Trophoblast cell (in vitro differentiated cells and primary cell): Measurements from ENCODE around the gene CHKB.

Source experiments
- DNase-seq, 2 donors: peaks; one replicate each; pipeline ENCODE4 v3.0.0-alpha.2; 2016
- H2AFZ ChIP-seq: 2 replicates; pipeline ENCODE4 v1.6.1; 2013; ENCODE audit warnings: low read length, moderate library complexity, mild to moderate bottlenecking; ENCODE audit not compliant: insufficient read depth, poor library complexity
- H2AK5ac ChIP-seq: 2 replicates; pipeline ENCODE4 v1.6.1; 2013; ENCODE audit warnings: mild to moderate bottlenecking, low read length
- H2BK120ac ChIP-seq: 2 replicates; pipeline ENCODE4 v1.6.1; 2013; ENCODE audit warnings: low read length, mild to moderate bottlenecking, moderate library complexity; ENCODE audit not compliant: insufficient read depth, poor library complexity
- H2BK12ac ChIP-seq: 2 replicates; pipeline ENCODE4 v1.6.1; 2013; ENCODE audit warnings: mild to moderate bottlenecking, low read length, moderate library complexity
- H2BK5ac ChIP-seq: 2 replicates; pipeline ENCODE4 v1.6.1; 2013; ENCODE audit warnings: low read length, low read depth, moderate library complexity, mild to moderate bottlenecking; ENCODE audit not compliant: poor library complexity
- H3K14ac ChIP-seq: 2 replicates; pipeline ENCODE4 v1.6.1; 2013; ENCODE audit warnings: mild to moderate bottlenecking, low read length
- H3K18ac ChIP-seq: 2 replicates; pipeline ENCODE4 v1.6.1; 2013; ENCODE audit warnings: mild to moderate bottlenecking, low read length
- H3K23ac ChIP-seq: 2 replicates; pipeline ENCODE4 v1.6.1; 2013; ENCODE audit warnings: low read length
- H3K27ac ChIP-seq: 2 replicates; pipeline ENCODE4 v1.5.1; 2013; ENCODE audit warnings: low read depth, mild to moderate bottlenecking, inconsistent platforms, low read length, moderate library complexity
- H3K27me3 ChIP-seq: 2 replicates; pipeline ENCODE4 v1.6.1; 2013; ENCODE audit warnings: inconsistent platforms, mild to moderate bottlenecking, low read length, moderate library complexity; ENCODE audit not compliant: insufficient read depth
- H3K36me3 ChIP-seq, 2 experiments: 1 replicate in 1 of 2; 2 replicates in 1 of 2; pipeline ENCODE4 v1.6.1; 2013; ENCODE audit warnings: low read length in 2 of 2, mild to moderate bottlenecking in 2 of 2, moderate library complexity in 1 of 2; ENCODE audit not compliant: insufficient read depth in 2 of 2, control insufficient read depth in 1 of 2
- H3K4ac ChIP-seq: 2 replicates; pipeline ENCODE4 v1.6.1; 2013; ENCODE audit warnings: low read depth, mild to moderate bottlenecking, low read length, moderate library complexity
- H3K4me1 ChIP-seq, 2 experiments: 1 replicate in 1 of 2; 2 replicates in 1 of 2; pipeline ENCODE4 v1.6.1; 2013; ENCODE audit warnings: low read length in 2 of 2, mild to moderate bottlenecking in 2 of 2, moderate library complexity in 1 of 2; ENCODE audit not compliant: insufficient read depth in 2 of 2, control insufficient read depth in 1 of 2
- H3K4me2 ChIP-seq: 2 replicates; pipeline ENCODE4 v1.6.1; 2013; ENCODE audit warnings: inconsistent platforms, mild to moderate bottlenecking, low read length, moderate library complexity
- H3K4me3 ChIP-seq: 2 replicates; pipeline ENCODE4 v1.5.1; 2013; ENCODE audit warnings: mild to moderate bottlenecking, low read depth, low read length, inconsistent platforms
- H3K79me1 ChIP-seq: one replicate; pipeline ENCODE4 v1.6.1; 2013; ENCODE audit warnings: low read length
- H3K79me2 ChIP-seq: 2 replicates; pipeline ENCODE4 v1.6.1; 2013; ENCODE audit warnings: low read length, mild to moderate bottlenecking; ENCODE audit not compliant: control insufficient read depth, insufficient read depth, poor library complexity
- H3K9ac ChIP-seq: 2 replicates; pipeline ENCODE4 v1.6.1; 2013; ENCODE audit warnings: mild to moderate bottlenecking, low read length
- H3K9me3 ChIP-seq: 2 replicates; pipeline ENCODE4 v1.6.1; 2013; ENCODE audit warnings: low read depth, mild to moderate bottlenecking, control low read depth, inconsistent platforms, low read length; ENCODE audit not compliant: insufficient read depth
- H4K12ac ChIP-seq: 2 replicates; pipeline ENCODE4 v1.6.1; 2013; ENCODE audit warnings: low read depth, mild to moderate bottlenecking, low read length, moderate library complexity
- H4K8ac ChIP-seq: 2 replicates; pipeline ENCODE4 v1.6.1; 2013; ENCODE audit warnings: low read depth, mild to moderate bottlenecking, low read length, moderate library complexity
- H4K91ac ChIP-seq: one replicate; pipeline ENCODE4 v1.6.1; 2013; ENCODE audit warnings: low read depth, mild to moderate bottlenecking, low read length, moderate library complexity
- WGBS: extraction: QIAGEN DNeasy Blood & Tissue Kit; methylation state at CpG from one replicate; pipeline ENCODE4 v1.1.7; 2013; ENCODE audit warnings: missing lambda C conversion rate; ENCODE audit not compliant: insufficient read length, insufficient coverage; ENCODE audit errors: extremely low coverage; 5-methylcytosine and 5-hydroxymethylcytosine counted together

Gene CHKB

GRCh38 chr22:50610581-50610980 is 27.9 kb upstream of the CHKB start:
- H2BK5ac ChIP-seq: no peak overlapping the region
- H3K9me3 ChIP-seq: no peaks in the 10 kb centered on the region
- H3K14ac ChIP-seq: no peak overlapping the region
- H3K4me2 ChIP-seq: no peak overlapping the region
- no peaks in the 10 kb centered on the region for H3K36me3 ChIP-seq
- no peak overlapping the region for H4K91ac ChIP-seq
- WGBS: no CpG with 5 or more reads among the region's 17 CpGs
- H3K4me3 ChIP-seq: no peak overlapping the region
- H2BK12ac ChIP-seq: no peak overlapping the region
- no peak overlapping the region for H3K27ac ChIP-seq
- no peak overlapping the region for H3K23ac ChIP-seq
- peaks cover 0 to 4% of the 10 kb centered on the region in 2 experiments for H3K4me1 ChIP-seq
- no peaks in the 10 kb centered on the region for H3K79me2 ChIP-seq
- no peak overlapping the region for H3K18ac ChIP-seq
- no peak overlapping the region for H2BK120ac ChIP-seq
- no peak overlapping the region for H2AK5ac ChIP-seq
- no peaks in the 10 kb centered on the region for H3K79me1 ChIP-seq
- DNase-seq: no peak
- no peak overlapping the region for H2AFZ ChIP-seq
- H4K12ac ChIP-seq: no peak overlapping the region
- no peaks in the 10 kb centered on the region for H3K27me3 ChIP-seq
- H3K9ac ChIP-seq: no peak overlapping the region
- H4K8ac ChIP-seq: no peak overlapping the region
- no peak overlapping the region for H3K4ac ChIP-seq

DNA sequence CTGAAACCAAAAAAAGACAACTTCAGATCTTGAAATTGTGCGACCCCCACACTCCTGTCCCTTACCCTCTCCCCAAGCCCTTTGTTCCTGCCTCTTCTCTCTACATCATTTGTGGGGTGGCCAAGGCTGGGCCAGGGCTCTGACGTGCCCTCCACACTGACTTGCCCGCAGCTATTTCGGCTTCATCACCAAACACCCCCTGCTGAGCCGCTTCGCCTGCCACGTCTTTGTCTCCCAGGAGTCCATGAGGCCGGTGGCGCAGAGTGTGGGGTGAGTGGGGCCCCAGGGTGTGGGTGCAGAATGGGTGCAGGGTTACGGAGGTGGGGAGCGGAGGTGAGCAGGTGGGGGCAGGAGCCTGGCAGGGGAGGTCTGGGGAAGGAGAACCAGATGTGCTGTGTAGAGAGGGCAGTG is 27.4 kb upstream of the CHKB start:
- Histone ChIP-seq H3K14ac (no peak overlapping the region), H4K8ac (no peak overlapping the region), H2BK12ac (no peak overlapping the region), H3K9ac (no peak overlapping the region), H3K9me3 (peaks cover under 1% of the 10 kb centered on the region), H3K18ac (no peak overlapping the region), H3K4me3 (no peak overlapping the region), H3K79me1 (no peaks in the 10 kb centered on the region), H4K12ac (no peak overlapping the region), H3K23ac (no peak overlapping the region), H3K36me3 (no peaks in the 10 kb centered on the region), H3K27ac (no peak overlapping the region), H3K27me3 (no peaks in the 10 kb centered on the region), H3K4me1 (peaks cover 0 to 4% of the 10 kb centered on the region in 2 experiments), H4K91ac (no peak overlapping the region), H3K4me2 (no peak overlapping the region), H2AK5ac (no peak overlapping the region), H3K4ac (no peak overlapping the region), H3K79me2 (no peaks in the 10 kb centered on the region), H2BK120ac (no peak overlapping the region), H2AFZ (no peak overlapping the region), H2BK5ac (no peak overlapping the region)
- no CpG with 5 or more reads among the region's 11 CpGs for WGBS
- no peak for DNase-seq

GRCh38 chr22:50609599-50609998 is 26.9 kb upstream of the CHKB start:
- Histone ChIP-seq H2BK12ac (no peak overlapping the region), H3K4me3 (no peak overlapping the region), H4K91ac (no peak overlapping the region), H3K79me2 (no peaks in the 10 kb centered on the region), H3K9me3 (peaks cover 1% of the 10 kb centered on the region), H2BK5ac (no peak overlapping the region), H2AK5ac (no peak overlapping the region), H2BK120ac (no peak overlapping the region), H3K27ac (no peak overlapping the region), H3K4me2 (no peak overlapping the region), H3K36me3 (no peaks in the 10 kb centered on the region), H4K8ac (no peak overlapping the region), H4K12ac (no peak overlapping the region), H3K4me1 (peaks cover 0 to 4% of the 10 kb centered on the region in 2 experiments), H3K9ac (no peak overlapping the region), H3K4ac (no peak overlapping the region), H3K14ac (no peak overlapping the region), H3K18ac (no peak overlapping the region), H3K79me1 (no peaks in the 10 kb centered on the region), H2AFZ (no peak overlapping the region), H3K27me3 (no peaks in the 10 kb centered on the region), H3K23ac (no peak overlapping the region)
- WGBS: no CpG with 5 or more reads among the region's 12 CpGs
- DNase-seq: no peak

GRCh38 chr22:50608996-50609395 is 26.3 kb upstream of the CHKB start:
- no peak overlapping the region for H3K14ac ChIP-seq
- H2AK5ac ChIP-seq: no peak overlapping the region
- no peak overlapping the region for H3K23ac ChIP-seq
- no peak overlapping the region for H3K18ac ChIP-seq
- DNase-seq: no peak
- no peak overlapping the region for H4K12ac ChIP-seq
- no CpG with 5 or more reads among the region's 10 CpGs for WGBS
- H2BK12ac ChIP-seq: no peak overlapping the region
- H3K4ac ChIP-seq: no peak overlapping the region
- H3K9ac ChIP-seq: no peak overlapping the region
- H4K91ac ChIP-seq: no peak overlapping the region
- no peaks in the 10 kb centered on the region for H3K79me1 ChIP-seq
- H3K4me1 ChIP-seq: peaks cover 0 to 4% of the 10 kb centered on the region in 2 experiments
- no peak overlapping the region for H3K4me3 ChIP-seq
- no peaks in the 10 kb centered on the region for H3K36me3 ChIP-seq
- H2BK5ac ChIP-seq: no peak overlapping the region
- H3K79me2 ChIP-seq: no peaks in the 10 kb centered on the region
- H2BK120ac ChIP-seq: no peak overlapping the region
- H3K27me3 ChIP-seq: no peaks in the 10 kb centered on the region
- peaks cover 1% of the 10 kb centered on the region for H3K9me3 ChIP-seq
- H3K27ac ChIP-seq: no peak overlapping the region
- H3K4me2 ChIP-seq: no peak overlapping the region
- no peak overlapping the region for H2AFZ ChIP-seq
- H4K8ac ChIP-seq: no peak overlapping the region
